H1 (cell line): ENCODE data around the gene PAK6. TPM values are rescaled to one million over a fixed set of nuclear protein-coding genes. Genes with fewer than 3 reads are reported as not detected.

Experiments used
- CTCF ChIA-PET: fragments of 300-600 bp; sonication (Branson Sonifier 250); formaldehyde crosslinking; loops from one replicate; lab custom pipeline; 2021; ENCODE audit not compliant: partially characterized antibody; lab: Charles Lee
- POLR2A ChIA-PET: fragments of 300-600 bp; sonication (Branson Sonifier 250); formaldehyde crosslinking; loops from one replicate; lab custom pipeline; 2021; ENCODE audit warnings: inconsistent platforms; ENCODE audit not compliant: partially characterized antibody; lab: Charles Lee
- DNase-seq, 2 experiments: peaks; one replicate each; pipeline versions ENCODE4 v3.0.0 to v3.0.0-alpha.2; 2010 to 2022; ENCODE audit warnings: low spot score in 2 of 2, low read depth in 1 of 2, mixed read lengths in 1 of 2
- FAIRE-seq: peaks from 2 replicates; lab custom pipeline; 2011; peaks lifted over from hg19 to GRCh38; lab: Jason Lieb, UNC
- H2AFZ ChIP-seq: 2 replicates; pipeline ENCODE4 v1.8.1; 2012; ENCODE audit warnings: low read length, inconsistent platforms
- H2AK5ac ChIP-seq: 2 replicates; pipeline ENCODE4 v1.6.1; 2013; ENCODE audit warnings: low read depth, low read length
- H2BK120ac ChIP-seq: replicated peaks from 2 replicates; pipeline ENCODE3; 2013; ENCODE audit warnings: low read depth, low read length, inconsistent platforms
- H2BK12ac ChIP-seq: 2 replicates; pipeline ENCODE4 v1.6.1; 2013; ENCODE audit warnings: low read depth, low read length
- H2BK15ac ChIP-seq: 2 replicates; pipeline ENCODE4 v1.6.1; 2013; ENCODE audit warnings: low read length
- H2BK20ac ChIP-seq: 2 replicates; pipeline ENCODE4 v1.6.1; 2013; ENCODE audit warnings: low read length
- H2BK5ac ChIP-seq: 2 replicates; pipeline ENCODE4 v1.6.1; 2013; ENCODE audit warnings: low read depth, low read length
- H3K14ac ChIP-seq: 2 replicates; pipeline ENCODE4 v1.6.1; 2013; ENCODE audit warnings: inconsistent platforms; ENCODE audit not compliant: insufficient read length
- H3K18ac ChIP-seq: 2 replicates; pipeline ENCODE4 v1.6.1; 2013; ENCODE audit warnings: low read length; ENCODE audit errors: extremely low read depth
- H3K23ac ChIP-seq: 2 replicates; pipeline ENCODE4 v1.6.1; 2013; ENCODE audit warnings: inconsistent platforms; ENCODE audit not compliant: insufficient read length
- H3K23me2 ChIP-seq: 2 replicates; pipeline ENCODE4 v1.6.1; 2013; ENCODE audit warnings: low read depth, low read length
- H3K27ac ChIP-seq: 2 replicates; pipeline ENCODE4 v1.6.1; 2011; ENCODE audit warnings: low read depth, low read length, inconsistent platforms
- H3K27me3 ChIP-seq, 4 experiments: replicated peaks in 1 of 4; 1 replicate in 1 of 4; 2 replicates in 3 of 4; pipeline versions ENCODE4 v1.6.1 to v1.8.1; 2011 to 2013; ENCODE audit warnings: low read length in 3 of 4, mild to moderate bottlenecking in 3 of 4, inconsistent platforms in 2 of 4, mixed read lengths in 2 of 4, moderate library complexity in 1 of 4; ENCODE audit not compliant: control insufficient read depth in 3 of 4, insufficient read depth in 3 of 4; ENCODE audit errors: extremely low read depth in 1 of 4
- H3K36me3 ChIP-seq, 4 experiments: 2 replicates each; pipeline versions ENCODE4 v1.6.1 to v1.8.1; 2011 to 2013; ENCODE audit warnings: mild to moderate bottlenecking in 4 of 4, low read length in 3 of 4, moderate library complexity in 2 of 4, control low read depth in 1 of 4, inconsistent platforms in 1 of 4; ENCODE audit not compliant: insufficient read depth in 4 of 4, control insufficient read depth in 2 of 4
- H3K4ac ChIP-seq: replicated peaks from 2 replicates; pipeline ENCODE3; 2013; ENCODE audit warnings: low read length, low read depth, mixed read lengths, inconsistent platforms; ENCODE audit not compliant: insufficient read length
- H3K4me1 ChIP-seq, 4 experiments: replicated peaks in 1 of 4; 1 replicate in 1 of 4; 2 replicates in 3 of 4; pipeline versions ENCODE4 v1.6.1 to v1.8.1; 2011 to 2013; ENCODE audit warnings: low read length in 3 of 4, inconsistent platforms in 2 of 4, mixed read lengths in 1 of 4; ENCODE audit not compliant: insufficient read depth in 4 of 4, control insufficient read depth in 3 of 4
- H3K4me2 ChIP-seq, 2 experiments: 2 replicates each; pipeline versions ENCODE4 v1.6.1 to v1.8.1; 2011 to 2013; ENCODE audit warnings: low read depth in 2 of 2, low read length in 2 of 2, control low read depth in 1 of 2, inconsistent platforms in 1 of 2, mild to moderate bottlenecking in 1 of 2; ENCODE audit not compliant: insufficient read depth in 1 of 2
- H3K4me3 ChIP-seq, 4 experiments: fragments of 200-600, 300-600 bp in 1 of 4; sonication (generic), shearing (Covaris generic), sonication (Bioruptor Twin) in 1 of 4; 2 replicates each; pipeline versions ENCODE4 v1.5.1 to v1.8.1; 2011 to 2016; ENCODE audit warnings: low read length in 4 of 4, low read depth in 3 of 4, control low read depth in 2 of 4, inconsistent platforms in 2 of 4, mild to moderate bottlenecking in 2 of 4, mixed read lengths in 1 of 4, moderate library complexity in 1 of 4; ENCODE audit not compliant: insufficient read depth in 2 of 4; ENCODE audit errors: extremely low read depth in 1 of 4
- H3K56ac ChIP-seq: replicated peaks from 2 replicates; pipeline ENCODE3; 2013; ENCODE audit warnings: low read depth, mild to moderate bottlenecking, mixed read lengths, low read length, inconsistent platforms; ENCODE audit not compliant: insufficient read length
- H3K79me1 ChIP-seq: 2 replicates; pipeline ENCODE4 v1.6.1; 2013; ENCODE audit warnings: low read depth, low read length, control low read depth
- H3K79me2 ChIP-seq, 2 experiments: 2 replicates each; pipeline versions ENCODE4 v1.6.1 to v1.8.1; 2012 to 2013; ENCODE audit warnings: low read length in 2 of 2, mild to moderate bottlenecking in 2 of 2, inconsistent platforms in 1 of 2; ENCODE audit not compliant: insufficient read depth in 2 of 2, control insufficient read depth in 1 of 2
- H3K9ac ChIP-seq, 4 experiments: replicated peaks in 1 of 4; 1 replicate in 1 of 4; 2 replicates in 3 of 4; pipeline versions ENCODE4 v1.6.1 to v1.8.1; 2011 to 2013; ENCODE audit warnings: low read depth in 3 of 4, low read length in 3 of 4, control low read depth in 2 of 4, mild to moderate bottlenecking in 2 of 4, moderate library complexity in 2 of 4, inconsistent platforms in 1 of 4; ENCODE audit errors: extremely low read depth in 1 of 4
- H3K9me3 ChIP-seq, 2 experiments: 2 replicates each; pipeline versions ENCODE4 v1.6.1 to v1.8.1; 2012 to 2013; ENCODE audit warnings: mild to moderate bottlenecking in 2 of 2, moderate library complexity in 2 of 2, control low read depth in 1 of 2, inconsistent platforms in 1 of 2, low read depth in 1 of 2, low read length in 1 of 2, mixed read lengths in 1 of 2; ENCODE audit not compliant: insufficient read depth in 2 of 2
- H4K20me1 ChIP-seq, 2 experiments: replicated peaks in 1 of 2; 2 replicates each; pipeline versions ENCODE3 to v1.8.1; 2011 to 2013; ENCODE audit warnings: inconsistent platforms in 2 of 2, low read length in 2 of 2, mild to moderate bottlenecking in 1 of 2; ENCODE audit not compliant: insufficient read depth in 2 of 2, control insufficient read depth in 1 of 2
- H4K5ac ChIP-seq: 2 replicates; pipeline ENCODE4 v1.6.1; 2013; ENCODE audit warnings: low read length, low read depth, mixed read lengths, inconsistent platforms; ENCODE audit not compliant: insufficient read length
- H4K8ac ChIP-seq: 2 replicates; pipeline ENCODE4 v1.8.0; 2013; ENCODE audit warnings: mild to moderate bottlenecking, moderate library complexity, low read length, inconsistent platforms; ENCODE audit not compliant: insufficient read depth; ENCODE audit errors: extremely low read depth
- H4K91ac ChIP-seq: replicated peaks from 2 replicates; pipeline ENCODE3; 2013; ENCODE audit warnings: low read length, mixed read lengths, inconsistent platforms; ENCODE audit not compliant: insufficient read length
- CBX8 ChIP-seq: fragments of 300-800, 300-1000 bp; sonication (generic); IDR thresholded peaks from 2 replicates; pipeline ENCODE4 v1.7.1; 2016; ENCODE audit warnings: low read depth, low read length, borderline replicate concordance
- RAD21 ChIP-seq, 2 experiments: IDR thresholded peaks in 1 of 2; conservative IDR thresholded peaks in 1 of 2; 2 replicates each; pipeline ENCODE4 v1.6.1; 2011; ENCODE audit warnings: low read depth in 2 of 2, low read length in 2 of 2, improper control_type of control experiment in 1 of 2, inconsistent platforms in 1 of 2, mild to moderate bottlenecking in 1 of 2, moderate library complexity in 1 of 2
- TEAD4 ChIP-seq: IDR thresholded peaks from 2 replicates; pipeline ENCODE4 v1.6.1; 2012; ENCODE audit warnings: low read depth, low read length, inconsistent platforms, mixed read lengths
- WGBS, 2 experiments: shearing (Covaris generic) in 1 of 2; methylation state at CpG; one replicate each; pipeline versions ENCODE4 v1.1.6 to v1.1.7; 2013 to 2015; ENCODE audit warnings: low lambda C conversion rate in 2 of 2, mixed read lengths in 2 of 2, inconsistent platforms in 1 of 2, low coverage in 1 of 2, missing lambda C conversion rate in 1 of 2; ENCODE audit not compliant: insufficient replicate concordance in 2 of 2, insufficient coverage in 1 of 2, insufficient read length in 1 of 2; ENCODE audit errors: extremely low coverage in 1 of 2, missing lambda C conversion rate in 1 of 2; 5-methylcytosine and 5-hydroxymethylcytosine counted together
- polyA plus RNA-seq, 7 experiments: library from polyadenylated mRNA; depleted of rRNA in 3 of 7; stranded (reverse) in 5 of 7; unstranded in 2 of 7; fragments of >200 nt in 5 of 7; fragments of 200-250 nt in 2 of 7; gene quantifications; 1 replicate in 5 of 7; 2 replicates in 1 of 7; 4 replicates in 1 of 7; pipeline versions ENCODE4 v1.2.1 to v1.2.3, GENCODE V29; 2011 to 2013; ENCODE audit warnings: missing spikeins in 2 of 7, mixed read lengths in 2 of 7
- total RNA-seq: library from RNA; stranded (reverse); fragmentation: NEBNext Ultra II Directional; extraction: Animal tissue kit (Norgen Biotek cat#: 25700); gene quantifications from 2 replicates; pipeline ENCODE4 v1.2.1, GENCODE V29; 2021
- TF ChIP-seq, protein P1 (sequence below), 3 experiments: IDR thresholded peaks; 1 replicate in 2 of 3; 2 replicates in 1 of 3; pipeline versions ENCODE4 v1.5.1 to v1.6.1; 2011; ENCODE audit warnings: low read length in 3 of 3, mild to moderate bottlenecking in 3 of 3, inconsistent platforms in 2 of 3, low read depth in 1 of 3, moderate library complexity in 1 of 3; ENCODE audit not compliant: insufficient read depth in 1 of 3; ENCODE audit errors: control extremely low read depth in 1 of 3

Gene PAK6
- total and polyA plus RNA-seq, 2 of the 8 experiments (the other 6 are each of a cell fraction or from before 2014, with no cell fraction given), result 6.9 to 9.4 TPM

DNA sequence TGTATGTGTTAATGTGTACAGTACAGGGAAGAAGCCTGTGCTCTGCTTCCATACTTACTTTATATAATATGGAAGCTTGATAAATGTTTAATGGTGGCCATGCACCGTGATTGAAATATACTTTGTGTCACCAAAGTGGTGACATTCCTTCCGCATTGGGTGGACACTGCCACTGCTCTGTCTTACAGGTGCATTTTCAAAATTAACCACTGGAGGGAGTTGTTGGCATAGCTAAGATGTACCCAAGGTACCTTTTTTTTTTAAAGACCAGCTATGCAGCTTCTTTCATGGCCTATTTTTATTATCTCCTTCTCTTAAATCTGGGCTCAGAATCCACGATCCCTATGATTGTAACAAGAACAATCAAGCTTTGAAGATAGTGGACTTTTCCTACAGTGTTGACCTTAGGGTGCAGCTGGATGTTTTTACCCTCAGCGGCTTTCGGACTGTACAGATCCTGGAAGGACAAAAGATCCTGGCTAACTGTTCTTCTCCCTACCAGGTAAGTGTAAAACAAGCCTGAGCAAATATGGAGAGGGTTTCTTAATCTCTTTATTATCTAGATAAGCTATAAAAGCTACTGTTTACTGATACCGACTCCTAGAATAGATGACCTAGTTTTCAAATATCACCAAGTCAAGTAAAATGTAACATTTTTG, 21.6 kb upstream of the PAK6 start:
- no peak overlapping the region for H3K14ac ChIP-seq
- H3K23ac ChIP-seq, result no peak overlapping the region
- no peak overlapping the region for H2BK15ac ChIP-seq
- POLR2A ChIA-PET, result interaction anchor here (1.0 to 2.5 kb wide), 4 partner anchors 9 to 62 kb away, joined by 3 to 6 read pairs (median 4); no protein-coding TSS in a partner anchor
- peaks cover 19 to 79% (median 59%) of the 10 kb centered on the region in 4 experiments for H3K36me3 ChIP-seq
- no peak overlapping the region for H4K5ac ChIP-seq
- no peak overlapping the region for H3K18ac ChIP-seq
- WGBS, 2 experiments, result 84% methylated on average over 6 of the region's 6 CpGs; no CpG with 5 or more reads in 1 of the 2 experiments
- H2BK5ac ChIP-seq, result no peak overlapping the region
- H4K8ac ChIP-seq, result no peak overlapping the region
- H3K4me1 ChIP-seq, result no peaks in the 10 kb centered on the region
- H3K27me3 ChIP-seq, result no peaks in the 10 kb centered on the region
- H3K4me3 ChIP-seq, result no peak overlapping the region
- H3K4me2 ChIP-seq, result no peak overlapping the region
- H3K79me2 ChIP-seq, result no peaks in the 10 kb centered on the region
- H2BK120ac ChIP-seq, result no peak overlapping the region
- H3K23me2 ChIP-seq, result no peaks in the 10 kb centered on the region
- no peak overlapping the region for H3K27ac ChIP-seq
- no peak for DNase-seq
- TF ChIP-seq TEAD4 (peak; percentile 39; the same call in 1 of the 2 replicates), CBX8 (no peak), RAD21 (IDR thresholded peaks at IDR 0.05 in 1 of 2, conservative IDR thresholded peaks at IDR 0.05 in 1 of 2; ENCODE audit: low read depth in 2 of 2, low read length in 2 of 2) (peak; percentile 89 to 93)
- TF ChIP-seq, protein P1, sequence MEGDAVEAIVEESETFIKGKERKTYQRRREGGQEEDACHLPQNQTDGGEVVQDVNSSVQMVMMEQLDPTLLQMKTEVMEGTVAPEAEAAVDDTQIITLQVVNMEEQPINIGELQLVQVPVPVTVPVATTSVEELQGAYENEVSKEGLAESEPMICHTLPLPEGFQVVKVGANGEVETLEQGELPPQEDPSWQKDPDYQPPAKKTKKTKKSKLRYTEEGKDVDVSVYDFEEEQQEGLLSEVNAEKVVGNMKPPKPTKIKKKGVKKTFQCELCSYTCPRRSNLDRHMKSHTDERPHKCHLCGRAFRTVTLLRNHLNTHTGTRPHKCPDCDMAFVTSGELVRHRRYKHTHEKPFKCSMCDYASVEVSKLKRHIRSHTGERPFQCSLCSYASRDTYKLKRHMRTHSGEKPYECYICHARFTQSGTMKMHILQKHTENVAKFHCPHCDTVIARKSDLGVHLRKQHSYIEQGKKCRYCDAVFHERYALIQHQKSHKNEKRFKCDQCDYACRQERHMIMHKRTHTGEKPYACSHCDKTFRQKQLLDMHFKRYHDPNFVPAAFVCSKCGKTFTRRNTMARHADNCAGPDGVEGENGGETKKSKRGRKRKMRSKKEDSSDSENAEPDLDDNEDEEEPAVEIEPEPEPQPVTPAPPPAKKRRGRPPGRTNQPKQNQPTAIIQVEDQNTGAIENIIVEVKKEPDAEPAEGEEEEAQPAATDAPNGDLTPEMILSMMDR (IDR thresholded peaks at IDR 0.05; ENCODE audit: control extremely low read depth in 1 of 3, insufficient read depth in 1 of 3, low read depth in 1 of 3, low read length in 3 of 3), result peak; percentile 28 to 89 (median 78)
- TF ChIP-seq, all 59 proteins: peak for 3
- FAIRE-seq, result peak; percentile 96
- CTCF ChIA-PET, result interaction anchor here (0.6 to 21.6 kb wide), 52 partner anchors 10 to 234 kb away, joined by 3 to 538 read pairs (median 5); partner anchors contain the start of genes CCDC9B, PAK6 and PLCB2
- H2BK12ac ChIP-seq, result no peak overlapping the region
- H3K4ac ChIP-seq, result no peak overlapping the region
- no peak overlapping the region for H3K9ac ChIP-seq
- no peaks in the 10 kb centered on the region for H4K20me1 ChIP-seq
- H4K91ac ChIP-seq, result no peak overlapping the region
- no peak overlapping the region for H2BK20ac ChIP-seq
- H2AFZ ChIP-seq, result no peak overlapping the region
- no peak overlapping the region for H3K56ac ChIP-seq
- no peak overlapping the region for H2AK5ac ChIP-seq
- no peaks in the 10 kb centered on the region for H3K9me3 ChIP-seq
- H3K79me1 ChIP-seq, result no peaks in the 10 kb centered on the region
